ENCODE data around the gene CDX2.

The CDX2 gene

GRCh38 chr13:27913160-27913559, 56.0 kb downstream of the CDX2 start:
- no peaks in the 10 kb centered on the region for H3K79me2 ChIP-seq (ENCODE audit: control insufficient read depth, low read length)
- no peak for TF ChIP-seq EZH2phosphoT487 (IDR thresholded peaks at IDR 0.05; ENCODE audit: borderline replicate concordance, low read length)
- no peaks in the 10 kb centered on the region for H3K4me1 ChIP-seq (ENCODE audit: control insufficient read depth, low read length)
- no peaks in the 10 kb centered on the region for H3F3A ChIP-seq (ENCODE audit: control insufficient read depth, insufficient read depth)
- no peak overlapping the region for H3K4me2 ChIP-seq (ENCODE audit: low read length)
- no peaks in the 10 kb centered on the region for H3K36me3 ChIP-seq (ENCODE audit: control insufficient read depth, low read length)
- no peaks in the 10 kb centered on the region for H3K9me3 ChIP-seq (ENCODE audit: control insufficient read depth, insufficient read depth, low read length)
- no peak overlapping the region for H3K27ac ChIP-seq (ENCODE audit: low read depth, low read length)
- no peaks in the 10 kb centered on the region for H3K9me2 ChIP-seq (replicated peaks; ENCODE audit: control insufficient read depth, low read length)
- H4K20me1 ChIP-seq (ENCODE audit: control insufficient read depth, insufficient read depth, low read depth, low read length) = no peaks in the 10 kb centered on the region
- H3K27me3 ChIP-seq (ENCODE audit: control insufficient read depth, low read length) = peaks cover 24% of the 10 kb centered on the region
- no peak overlapping the region for H3K4me3 ChIP-seq (ENCODE audit: low read length)

- Histone ChIP-seq H3K36me3 (ENCODE audit: control insufficient read depth, low read length) (no peaks in the 10 kb centered on the region), H3K9me3 (ENCODE audit: control insufficient read depth, insufficient read depth, low read length) (no peaks in the 10 kb centered on the region), H3K4me2 (ENCODE audit: low read length) (no peak overlapping the region), H3K27me3 (ENCODE audit: control insufficient read depth, low read length) (peaks cover 13% of the 10 kb centered on the region; the same call in 1 of the 2 replicates), H3K4me3 (ENCODE audit: low read length) (no peak overlapping the region), H3K4me1 (ENCODE audit: control insufficient read depth, low read length) (no peaks in the 10 kb centered on the region), H3K79me2 (ENCODE audit: control insufficient read depth, low read length) (no peaks in the 10 kb centered on the region), H3F3A (ENCODE audit: control insufficient read depth, insufficient read depth) (no peaks in the 10 kb centered on the region), H3K9me2 (replicated peaks; ENCODE audit: control insufficient read depth, low read length) (no peaks in the 10 kb centered on the region), H3K27ac (ENCODE audit: low read depth, low read length) (no peak overlapping the region), H4K20me1 (ENCODE audit: control insufficient read depth, insufficient read depth, low read depth, low read length) (no peaks in the 10 kb centered on the region)
- TF ChIP-seq EZH2phosphoT487 (IDR thresholded peaks at IDR 0.05; ENCODE audit: borderline replicate concordance, low read length) (no peak), CTCF (IDR thresholded peaks at IDR 0.05; ENCODE audit: low read depth, low read length, poor library complexity, severe bottlenecking) (no peak)
Measured at GRCh38 chr13:27911521-27911920, 57.6 kb downstream of the CDX2 start.
